HCT116 (cell line): ENCODE data around the gene ZDHHC21. TPM values are rescaled to one million over a fixed set of nuclear protein-coding genes. Genes with fewer than 3 reads are reported as not detected.

Experiments
- ATAC-seq: fragments of 200-7000 bp; cut with Tn5 transposase; 2 replicates; pipeline ENCODE4 v1.9.1; 2020; ENCODE audit warnings: mild to moderate bottlenecking, moderate library complexity
- BruUV-seq: library from RNA; stranded (reverse); fragments of 400-500 nt; replicated peaks from 2 replicates; lab custom pipeline; 2021; lab: Mats Ljungman, UMichigan
- CTCF ChIA-PET: fragments of 300-600 bp; sonication (Branson Sonifier 250); formaldehyde crosslinking; loops from one replicate; lab custom pipeline; 2021; ENCODE audit warnings: antibody characterized with exemption; lab: Charles Lee
- POLR2A ChIA-PET: fragments of 300-600, 350-600 bp; sonication (Branson Sonifier 250); formaldehyde crosslinking; loops from one replicate; lab custom pipeline; 2021; ENCODE audit warnings: antibody characterized with exemption; lab: Charles Lee
- RAD21 ChIA-PET, 2 experiments: fragments of 300-600 bp; sonication (Branson Sonifier 250); formaldehyde crosslinking; loops; one replicate each; lab custom pipeline; 2023; ENCODE audit warnings: low total read pairs in 2 of 2; ENCODE audit not compliant: uncharacterized antibody in 2 of 2, unreplicated experiment in 2 of 2, low non-redundant PET in 1 of 2; lab: Charles Lee
- DNase-seq: peaks from one replicate; pipeline ENCODE4 v3.0.0-alpha.2; 2010; ENCODE audit warnings: low read depth, low spot score
- H2AFZ ChIP-seq: fragments of 200-600 bp; shearing (Covaris generic), sonication (generic); 2 replicates; pipeline ENCODE4 v1.6.1; 2017; ENCODE audit warnings: low read depth, mixed run types, mixed read lengths, antibody characterized with exemption, low read length; ENCODE audit not compliant: poor library complexity, severe bottlenecking
- H3K27ac ChIP-seq: 2 replicates; pipeline ENCODE4 v1.5.1; 2012; ENCODE audit warnings: low read depth, low read length
- H3K27me3 ChIP-seq: fragments of 200-600 bp; sonication (generic); 2 replicates; pipeline ENCODE4 v1.6.1; 2016; ENCODE audit warnings: mixed run types, low read length, mixed read lengths; ENCODE audit not compliant: insufficient read depth
- H3K36me3 ChIP-seq, 2 experiments: fragments of 200-500 bp in 1 of 2; fragments of 200-600 bp in 1 of 2; sonication (Bioruptor generic) in 1 of 2; sonication (generic) in 1 of 2; 2 replicates each; pipeline versions ENCODE4 v1.5.1 to v1.6.1; 2014 to 2016; ENCODE audit warnings: low read length in 2 of 2, inconsistent platforms in 1 of 2, mixed read lengths in 1 of 2, mixed run types in 1 of 2; ENCODE audit not compliant: insufficient read depth in 2 of 2, control insufficient read depth in 1 of 2
- H3K4me1 ChIP-seq, 2 experiments: fragments of 200-600 bp in 1 of 2; sonication (generic) in 1 of 2; 2 replicates each; pipeline versions ENCODE4 v1.5.1 to v1.6.1; 2012 to 2017; ENCODE audit warnings: low read length in 2 of 2, inconsistent platforms in 1 of 2, mild to moderate bottlenecking in 1 of 2, mixed read lengths in 1 of 2, mixed run types in 1 of 2, moderate library complexity in 1 of 2; ENCODE audit not compliant: insufficient read depth in 2 of 2, control insufficient read depth in 1 of 2
- H3K4me2 ChIP-seq: fragments of 200-600 bp; sonication (generic); 2 replicates; pipeline ENCODE4 v1.6.1; 2017; ENCODE audit warnings: mixed run types, low read length, mixed read lengths
- H3K4me3 ChIP-seq, 2 experiments: fragments of 200-600 bp in 1 of 2; sonication (generic) in 1 of 2; replicated peaks in 1 of 2; 2 replicates each; pipeline ENCODE4 v1.5.1; 2011 to 2016; ENCODE audit warnings: low read length in 2 of 2, control low read depth in 1 of 2, low read depth in 1 of 2, mild to moderate bottlenecking in 1 of 2, mixed read lengths in 1 of 2, mixed run types in 1 of 2
- H3K79me2 ChIP-seq: fragments of 200-600 bp; sonication (generic); 2 replicates; pipeline ENCODE4 v1.6.1; 2017; ENCODE audit warnings: mild to moderate bottlenecking, mixed run types, low read length, moderate library complexity, mixed read lengths; ENCODE audit not compliant: insufficient read depth
- H3K9ac ChIP-seq: fragments of 200-600 bp; sonication (generic); 2 replicates; pipeline ENCODE4 v1.6.1; 2016; ENCODE audit warnings: low read length, mixed read lengths
- H3K9me2 ChIP-seq: fragments of 200-600 bp; sonication (generic), shearing (Covaris generic); 2 replicates; pipeline ENCODE4 v1.6.1; 2017; ENCODE audit warnings: mixed run types, mild to moderate bottlenecking, moderate library complexity; ENCODE audit not compliant: insufficient read depth
- H3K9me3 ChIP-seq, 2 experiments: fragments of 200-500 bp in 1 of 2; fragments of 200-600 bp in 1 of 2; sonication (Bioruptor generic) in 1 of 2; sonication (generic) in 1 of 2; 2 replicates each; pipeline ENCODE4 v1.6.1; 2014 to 2017; ENCODE audit warnings: low read length in 2 of 2, mixed read lengths in 2 of 2, inconsistent platforms in 1 of 2, low read depth in 1 of 2, mild to moderate bottlenecking in 1 of 2, mixed run types in 1 of 2, moderate library complexity in 1 of 2; ENCODE audit not compliant: control insufficient read depth in 1 of 2, insufficient read depth in 1 of 2
- H4K20me1 ChIP-seq: fragments of 200-600 bp; sonication (generic), shearing (Covaris generic); 2 replicates; pipeline ENCODE4 v1.6.1; 2017; ENCODE audit warnings: mixed run types, mild to moderate bottlenecking, moderate library complexity; ENCODE audit not compliant: insufficient read depth
- CBX3 ChIP-seq: IDR thresholded peaks from 2 replicates; pipeline ENCODE4 v1.6.1; 2012; ENCODE audit warnings: low read depth
- EZH2 ChIP-seq: fragments of 200-600 bp; sonication (generic); IDR thresholded peaks from 2 replicates; pipeline ENCODE4 v1.6.1; 2017; ENCODE audit warnings: antibody characterized with exemption, mixed run types
- FOSL1 ChIP-seq: IDR thresholded peaks from 2 replicates; pipeline ENCODE4 v1.6.1; 2012; ENCODE audit warnings: low read depth
- POLR2AphosphoS5 ChIP-seq: IDR thresholded peaks from 2 replicates; pipeline ENCODE4 v1.6.1; 2011; ENCODE audit warnings: mild to moderate bottlenecking, low read depth, low read length, moderate library complexity
- RAD21 ChIP-seq: IDR thresholded peaks from 2 replicates; pipeline ENCODE4 v1.6.1; 2012; ENCODE audit warnings: low read depth, mild to moderate bottlenecking
- REST ChIP-seq: IDR thresholded peaks from 2 replicates; pipeline ENCODE4 v1.6.1; 2012; ENCODE audit warnings: low read depth
- SIN3A ChIP-seq: IDR thresholded peaks from 2 replicates; pipeline ENCODE4 v1.6.1; 2012; ENCODE audit warnings: low read depth
- SP1 ChIP-seq: IDR thresholded peaks from 2 replicates; pipeline ENCODE4 v1.6.1; 2012; ENCODE audit warnings: low read depth
- SRF ChIP-seq: IDR thresholded peaks from 2 replicates; pipeline ENCODE4 v1.6.1; 2012; ENCODE audit warnings: low read depth
- TCF7L2 ChIP-seq: IDR thresholded peaks from 2 replicates; pipeline ENCODE4 v1.7.0; 2011; ENCODE audit warnings: borderline replicate concordance, inconsistent platforms; ENCODE audit not compliant: insufficient read depth, insufficient read length; ENCODE audit errors: extremely low read depth
- ZFX ChIP-seq: fragments of 450-650 bp; IDR thresholded peaks from 2 replicates; pipeline ENCODE4 v1.6.1; 2017
- ZNF274 ChIP-seq: fragments of 200-500 bp; sonication (Bioruptor generic); IDR thresholded peaks from 2 replicates; pipeline ENCODE4 v1.6.1; 2014; ENCODE audit warnings: mild to moderate bottlenecking, low read depth, low read length, inconsistent platforms
- intact Hi-C: fragments of 100-400 bp; cut with micrococcal nuclease; formaldehyde crosslinking; loops from 2 replicates; pipeline ENCODE4 v1.10.0; 2022
- total RNA-seq: library from RNA; stranded (reverse); gene quantifications from one replicate; pipeline ENCODE4 v1.2.1, GENCODE V29; 2021; ENCODE audit not compliant: unreplicated experiment

The ZDHHC21 gene
- total RNA-seq, 1 experiment from 2014 or later: 5.9 TPM

GRCh38 chr9:14618836-14619420, 74.3 kb downstream of the ZDHHC21 start:
- no peaks in the 10 kb centered on the region for H3K4me1 ChIP-seq
- H3K4me3 ChIP-seq: no peak overlapping the region
- no TSS peak for BruUV-seq
- no peaks in the 10 kb centered on the region for H3K36me3 ChIP-seq
- H4K20me1 ChIP-seq: no peaks in the 10 kb centered on the region
- no peaks in the 10 kb centered on the region for H3K27me3 ChIP-seq
- ChIA-PET RAD21 (no interaction called here), CTCF (no interaction called here), POLR2A (no interaction called here)
- TF ChIP-seq REST (no peak), SRF (no peak), SP1 (no peak), EZH2 (no peak), ZNF274 (no peak), ZFX (no peak), FOSL1 (no peak), TCF7L2 (no peak), RAD21 (no peak), SIN3A (no peak), CBX3 (no peak), POLR2AphosphoS5 (no peak)
- no peaks in the 10 kb centered on the region for H3K79me2 ChIP-seq
- ATAC-seq (no peak), DNase-seq (no peak)
- H2AFZ ChIP-seq: no peak overlapping the region
- H3K9me2 ChIP-seq: no peaks in the 10 kb centered on the region
- no peak overlapping the region for H3K9ac ChIP-seq
- no peak overlapping the region for H3K27ac ChIP-seq
- intact Hi-C loops: loop anchor here (5.0 kb wide), 1 partner anchor 33 kb away; no protein-coding TSS in a partner anchor
- H3K4me2 ChIP-seq: no peak overlapping the region
- H3K9me3 ChIP-seq: no peaks in the 10 kb centered on the region
